Trophoblast cell (in vitro differentiated cells and primary cell): ENCODE data around the gene CMC1.

Experiments used
- DNase-seq, 2 donors: peaks; one replicate each; pipeline ENCODE4 v3.0.0-alpha.2; 2016
- H2AFZ ChIP-seq: 2 replicates; pipeline ENCODE4 v1.6.1; 2013; ENCODE audit warnings: low read length, moderate library complexity, mild to moderate bottlenecking; ENCODE audit not compliant: insufficient read depth, poor library complexity
- H2AK5ac ChIP-seq: 2 replicates; pipeline ENCODE4 v1.6.1; 2013; ENCODE audit warnings: mild to moderate bottlenecking, low read length
- H2BK120ac ChIP-seq: 2 replicates; pipeline ENCODE4 v1.6.1; 2013; ENCODE audit warnings: low read length, mild to moderate bottlenecking, moderate library complexity; ENCODE audit not compliant: insufficient read depth, poor library complexity
- H2BK12ac ChIP-seq: 2 replicates; pipeline ENCODE4 v1.6.1; 2013; ENCODE audit warnings: mild to moderate bottlenecking, low read length, moderate library complexity
- H2BK5ac ChIP-seq: 2 replicates; pipeline ENCODE4 v1.6.1; 2013; ENCODE audit warnings: low read length, low read depth, moderate library complexity, mild to moderate bottlenecking; ENCODE audit not compliant: poor library complexity
- H3K14ac ChIP-seq: 2 replicates; pipeline ENCODE4 v1.6.1; 2013; ENCODE audit warnings: mild to moderate bottlenecking, low read length
- H3K18ac ChIP-seq: 2 replicates; pipeline ENCODE4 v1.6.1; 2013; ENCODE audit warnings: mild to moderate bottlenecking, low read length
- H3K23ac ChIP-seq: 2 replicates; pipeline ENCODE4 v1.6.1; 2013; ENCODE audit warnings: low read length
- H3K27ac ChIP-seq: 2 replicates; pipeline ENCODE4 v1.5.1; 2013; ENCODE audit warnings: low read depth, mild to moderate bottlenecking, inconsistent platforms, low read length, moderate library complexity
- H3K27me3 ChIP-seq: 2 replicates; pipeline ENCODE4 v1.6.1; 2013; ENCODE audit warnings: inconsistent platforms, mild to moderate bottlenecking, low read length, moderate library complexity; ENCODE audit not compliant: insufficient read depth
- H3K36me3 ChIP-seq, 2 experiments: 1 replicate in 1 of 2; 2 replicates in 1 of 2; pipeline ENCODE4 v1.6.1; 2013; ENCODE audit warnings: low read length in 2 of 2, mild to moderate bottlenecking in 2 of 2, moderate library complexity in 1 of 2; ENCODE audit not compliant: insufficient read depth in 2 of 2, control insufficient read depth in 1 of 2
- H3K4ac ChIP-seq: 2 replicates; pipeline ENCODE4 v1.6.1; 2013; ENCODE audit warnings: low read depth, mild to moderate bottlenecking, low read length, moderate library complexity
- H3K4me1 ChIP-seq, 2 experiments: 1 replicate in 1 of 2; 2 replicates in 1 of 2; pipeline ENCODE4 v1.6.1; 2013; ENCODE audit warnings: low read length in 2 of 2, mild to moderate bottlenecking in 2 of 2, moderate library complexity in 1 of 2; ENCODE audit not compliant: insufficient read depth in 2 of 2, control insufficient read depth in 1 of 2
- H3K4me2 ChIP-seq: 2 replicates; pipeline ENCODE4 v1.6.1; 2013; ENCODE audit warnings: inconsistent platforms, mild to moderate bottlenecking, low read length, moderate library complexity
- H3K4me3 ChIP-seq: 2 replicates; pipeline ENCODE4 v1.5.1; 2013; ENCODE audit warnings: mild to moderate bottlenecking, low read depth, low read length, inconsistent platforms
- H3K79me1 ChIP-seq: one replicate; pipeline ENCODE4 v1.6.1; 2013; ENCODE audit warnings: low read length
- H3K79me2 ChIP-seq: 2 replicates; pipeline ENCODE4 v1.6.1; 2013; ENCODE audit warnings: low read length, mild to moderate bottlenecking; ENCODE audit not compliant: control insufficient read depth, insufficient read depth, poor library complexity
- H3K9ac ChIP-seq: 2 replicates; pipeline ENCODE4 v1.6.1; 2013; ENCODE audit warnings: mild to moderate bottlenecking, low read length
- H3K9me3 ChIP-seq: 2 replicates; pipeline ENCODE4 v1.6.1; 2013; ENCODE audit warnings: low read depth, mild to moderate bottlenecking, control low read depth, inconsistent platforms, low read length; ENCODE audit not compliant: insufficient read depth
- H4K12ac ChIP-seq: 2 replicates; pipeline ENCODE4 v1.6.1; 2013; ENCODE audit warnings: low read depth, mild to moderate bottlenecking, low read length, moderate library complexity
- H4K8ac ChIP-seq: 2 replicates; pipeline ENCODE4 v1.6.1; 2013; ENCODE audit warnings: low read depth, mild to moderate bottlenecking, low read length, moderate library complexity
- H4K91ac ChIP-seq: one replicate; pipeline ENCODE4 v1.6.1; 2013; ENCODE audit warnings: low read depth, mild to moderate bottlenecking, low read length, moderate library complexity
- WGBS: extraction: QIAGEN DNeasy Blood & Tissue Kit; methylation state at CpG from one replicate; pipeline ENCODE4 v1.1.7; 2013; ENCODE audit warnings: missing lambda C conversion rate; ENCODE audit not compliant: insufficient read length, insufficient coverage; ENCODE audit errors: extremely low coverage; 5-methylcytosine and 5-hydroxymethylcytosine counted together

The CMC1 gene

DNA sequence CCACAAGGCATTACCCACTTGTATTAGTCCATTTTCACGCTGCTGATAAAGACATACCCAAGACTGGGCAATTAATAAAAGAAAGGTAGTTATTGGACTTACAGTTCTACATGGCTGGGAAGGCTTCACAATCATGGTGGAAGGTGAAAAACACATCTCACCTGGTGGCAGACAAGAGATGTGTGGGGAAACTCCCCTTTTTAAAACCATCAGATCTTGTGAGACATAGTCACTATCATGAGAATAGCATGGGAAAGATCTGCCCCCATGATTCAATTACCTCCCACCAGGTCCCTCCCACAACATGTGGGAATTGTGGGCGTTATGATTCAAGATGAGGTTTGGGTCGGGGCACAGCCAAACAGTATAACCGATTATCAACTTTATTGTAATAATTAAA lies 17.0 kb upstream of the CMC1 start:
- Histone ChIP-seq H2BK5ac (no peak overlapping the region), H4K12ac (no peak overlapping the region), H2AFZ (no peak overlapping the region), H3K4me3 (no peak overlapping the region), H3K9ac (no peak overlapping the region), H3K23ac (no peak overlapping the region), H3K4me1 (no peaks in the 10 kb centered on the region), H2AK5ac (no peak overlapping the region), H4K8ac (no peak overlapping the region), H2BK120ac (no peak overlapping the region), H3K9me3 (no peaks in the 10 kb centered on the region), H3K79me2 (no peaks in the 10 kb centered on the region), H3K27ac (no peak overlapping the region), H2BK12ac (no peak overlapping the region), H3K14ac (no peak overlapping the region), H3K27me3 (no peaks in the 10 kb centered on the region), H4K91ac (no peak overlapping the region), H3K4me2 (no peak overlapping the region), H3K18ac (no peak overlapping the region), H3K4ac (no peak overlapping the region), H3K79me1 (no peaks in the 10 kb centered on the region), H3K36me3 (no peaks in the 10 kb centered on the region)
- no peak for DNase-seq
- WGBS: no CpG with 5 or more reads among the region's 4 CpGs

DNA sequence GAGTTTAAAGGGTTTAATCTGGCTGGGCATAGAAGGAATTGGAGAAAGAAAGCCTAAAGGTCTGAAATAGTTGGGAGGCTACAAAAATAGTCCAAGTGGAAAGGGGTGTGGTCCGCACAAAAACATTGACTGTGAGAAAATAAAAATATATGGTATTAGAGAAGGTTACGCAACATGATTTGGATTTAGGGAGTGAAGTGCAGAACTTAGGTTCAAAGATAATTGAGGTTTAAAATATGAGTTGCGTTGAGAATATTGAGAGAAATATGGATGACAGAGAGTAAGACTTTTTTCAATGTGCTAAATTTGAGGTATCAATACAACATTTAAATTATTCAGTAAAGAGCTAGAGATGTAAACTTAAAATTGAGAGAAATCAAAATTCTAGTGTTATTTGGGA lies 15.4 kb upstream of the CMC1 start:
- Histone ChIP-seq H3K79me1 (no peaks in the 10 kb centered on the region), H3K14ac (no peak overlapping the region), H4K12ac (no peak overlapping the region), H4K91ac (no peak overlapping the region), H3K4me2 (no peak overlapping the region), H2AK5ac (no peak overlapping the region), H3K4me3 (no peak overlapping the region), H2BK5ac (no peak overlapping the region), H3K27ac (no peak overlapping the region), H3K27me3 (no peaks in the 10 kb centered on the region), H3K9me3 (no peaks in the 10 kb centered on the region), H3K18ac (no peak overlapping the region), H4K8ac (no peak overlapping the region), H2BK12ac (no peak overlapping the region), H3K23ac (no peak overlapping the region), H3K4ac (no peak overlapping the region), H3K4me1 (no peaks in the 10 kb centered on the region), H2AFZ (no peak overlapping the region), H3K79me2 (no peaks in the 10 kb centered on the region), H3K9ac (no peak overlapping the region), H2BK120ac (no peak overlapping the region), H3K36me3 (no peaks in the 10 kb centered on the region)
- WGBS: 100% methylated on average over 2 of the region's 3 CpGs
- no peak for DNase-seq

DNA sequence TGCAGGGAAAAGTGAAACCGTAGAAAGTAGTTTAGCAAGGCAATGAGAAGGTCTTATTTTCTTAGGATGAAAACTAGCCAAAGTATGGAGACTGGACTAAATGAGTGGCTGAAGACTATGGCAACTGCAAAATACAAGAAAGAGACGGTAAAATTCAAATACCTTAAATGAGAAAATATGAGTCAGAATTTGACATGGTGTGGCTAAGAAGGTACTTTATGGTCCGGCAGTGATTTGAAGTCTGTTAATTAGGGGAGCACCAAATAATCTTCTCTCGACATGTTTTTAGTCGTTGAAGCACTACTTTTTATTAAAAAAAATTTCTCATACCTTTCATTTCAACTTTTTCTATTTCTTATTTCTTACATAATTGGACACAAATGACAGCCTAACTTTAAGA lies 12.8 kb upstream of the CMC1 start:
- no peak overlapping the region for H2BK120ac ChIP-seq
- H3K79me2 ChIP-seq: no peaks in the 10 kb centered on the region
- H3K4me3 ChIP-seq: no peak overlapping the region
- no peak overlapping the region for H3K9ac ChIP-seq
- no peak overlapping the region for H2BK5ac ChIP-seq
- no peaks in the 10 kb centered on the region for H3K79me1 ChIP-seq
- H2BK12ac ChIP-seq: no peak overlapping the region
- no peak overlapping the region for H3K27ac ChIP-seq
- no peak overlapping the region for H3K18ac ChIP-seq
- no peak overlapping the region for H2AFZ ChIP-seq
- H4K91ac ChIP-seq: no peak overlapping the region
- DNase-seq: no peak
- H4K8ac ChIP-seq: no peak overlapping the region
- H3K23ac ChIP-seq: no peak overlapping the region
- 100% methylated on average over 1 of the region's 5 CpGs for WGBS
- H3K27me3 ChIP-seq: no peaks in the 10 kb centered on the region
- no peak overlapping the region for H3K14ac ChIP-seq
- no peak overlapping the region for H4K12ac ChIP-seq
- no peaks in the 10 kb centered on the region for H3K4me1 ChIP-seq
- no peak overlapping the region for H2AK5ac ChIP-seq
- no peaks in the 10 kb centered on the region for H3K9me3 ChIP-seq
- no peak overlapping the region for H3K4me2 ChIP-seq
- no peak overlapping the region for H3K4ac ChIP-seq
- no peaks in the 10 kb centered on the region for H3K36me3 ChIP-seq

DNA sequence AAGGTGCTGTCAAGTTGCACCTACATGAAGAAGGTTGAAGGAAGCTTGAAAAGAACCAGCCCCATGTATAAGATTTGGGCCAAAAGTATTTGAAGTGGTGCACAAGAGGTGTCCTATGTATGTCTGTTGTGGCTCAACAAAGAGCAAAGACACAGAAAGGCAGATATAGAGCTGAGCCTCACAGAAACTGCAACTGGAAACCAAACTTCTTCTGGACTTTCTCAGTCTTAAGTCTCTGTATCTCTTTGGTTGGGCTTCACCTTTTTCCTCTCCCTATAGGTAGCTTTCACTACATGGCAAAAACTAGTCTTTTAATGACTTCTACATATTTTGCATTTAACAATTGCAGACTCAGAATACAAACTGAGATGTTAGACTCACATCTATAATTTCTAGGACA lies 8.8 kb upstream of the CMC1 start:
- H3K27ac ChIP-seq: no peak overlapping the region

DNA sequence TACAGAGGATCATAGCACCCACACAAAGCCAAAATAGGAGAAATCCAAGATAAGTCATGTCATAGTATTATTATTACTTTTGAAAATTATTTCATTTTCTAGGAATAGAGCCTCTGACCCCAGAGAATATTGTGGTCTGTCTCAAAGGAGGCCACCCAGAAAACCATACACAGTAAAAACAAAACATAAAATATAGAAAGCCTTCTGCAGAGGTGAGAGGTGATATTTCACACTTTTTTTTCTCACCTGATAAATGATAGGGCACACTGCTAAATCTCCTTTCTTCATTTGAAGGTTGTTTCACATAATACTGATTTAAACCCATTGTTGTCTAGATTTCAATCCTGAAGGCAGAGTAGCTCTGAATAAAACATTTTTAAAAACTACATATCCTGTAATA lies 7.0 kb upstream of the CMC1 start:
- Histone ChIP-seq H3K36me3 (no peaks in the 10 kb centered on the region), H3K14ac (no peak overlapping the region), H3K27ac (no peak overlapping the region), H2AK5ac (no peak overlapping the region), H3K23ac (no peak overlapping the region), H4K12ac (no peak overlapping the region), H4K8ac (no peak overlapping the region), H3K9me3 (no peaks in the 10 kb centered on the region), H2BK5ac (no peak overlapping the region), H3K79me2 (no peaks in the 10 kb centered on the region), H3K4me2 (no peak overlapping the region), H2BK12ac (no peak overlapping the region), H2AFZ (no peak overlapping the region), H3K4me1 (no peaks in the 10 kb centered on the region), H2BK120ac (no peak overlapping the region), H3K4me3 (no peak overlapping the region), H4K91ac (no peak overlapping the region), H3K79me1 (no peaks in the 10 kb centered on the region), H3K4ac (no peak overlapping the region), H3K27me3 (no peaks in the 10 kb centered on the region), H3K9ac (no peak overlapping the region), H3K18ac (no peak overlapping the region)
- DNase-seq: no peak

More for the DNA sequence above, 8.8 kb upstream of the CMC1 start:
- Histone ChIP-seq H3K36me3 (no peaks in the 10 kb centered on the region), H3K4ac (no peak overlapping the region), H4K12ac (no peak overlapping the region), H3K4me2 (no peak overlapping the region), H3K79me1 (no peaks in the 10 kb centered on the region), H3K23ac (no peak overlapping the region), H4K8ac (no peak overlapping the region), H3K9ac (no peak overlapping the region), H3K4me3 (no peak overlapping the region), H3K27me3 (no peaks in the 10 kb centered on the region), H3K18ac (no peak overlapping the region), H2BK120ac (no peak overlapping the region), H2AK5ac (no peak overlapping the region), H3K79me2 (no peaks in the 10 kb centered on the region), H3K14ac (no peak overlapping the region), H2AFZ (no peak overlapping the region), H4K91ac (no peak overlapping the region), H3K4me1 (no peaks in the 10 kb centered on the region), H3K9me3 (no peaks in the 10 kb centered on the region), H2BK5ac (no peak overlapping the region), H2BK12ac (no peak overlapping the region)
- DNase-seq: no peak
